ENCODE results near the gene PRIM2.
"Not testable (repeated sequence)": the region's sequence is repeated elsewhere in the genome, so short reads cannot be mapped to it uniquely, and the experiment has no call there.

PRIM2 gene

GRCh38 chr6:57465968-57466367 is 148.5 kb downstream of the PRIM2 start:
- not testable (repeated sequence) for H3K4me3 ChIP-seq (ENCODE audit: low read depth, low read length); H3K36me3 ChIP-seq (ENCODE audit: control insufficient read depth, insufficient read depth, low read length); H3K9ac ChIP-seq (ENCODE audit: low read depth, low read length); H3K27me3 ChIP-seq (ENCODE audit: control insufficient read depth, insufficient read depth, low read length); H3K9me3 ChIP-seq (ENCODE audit: control insufficient read depth, insufficient read depth, low read length); H3K4me1 ChIP-seq (ENCODE audit: control insufficient read depth, insufficient read depth, low read length)

- no peak overlapping the region for H3K4me3 ChIP-seq (ENCODE audit: low read depth, low read length)
- H3K9me3 ChIP-seq (ENCODE audit: control insufficient read depth, insufficient read depth, low read length): no peaks in the 10 kb centered on the region
- peaks cover 15% of the 10 kb centered on the region for H3K4me1 ChIP-seq (ENCODE audit: control insufficient read depth, insufficient read depth, low read length)
- no peaks in the 10 kb centered on the region for H3K36me3 ChIP-seq (ENCODE audit: control insufficient read depth, insufficient read depth, low read length)
- no peak overlapping the region for H3K9ac ChIP-seq (ENCODE audit: low read depth, low read length)
- H3K27me3 ChIP-seq (ENCODE audit: control insufficient read depth, insufficient read depth, low read length): no peaks in the 10 kb centered on the region
Observed at GRCh38 chr6:57469072-57469471, 151.6 kb downstream of the PRIM2 start.

GRCh38 chr6:57470148-57470547 is 152.7 kb downstream of the PRIM2 start:
- not testable (repeated sequence) for H3K4me3 ChIP-seq (ENCODE audit: low read depth, low read length); H3K27me3 ChIP-seq (ENCODE audit: control insufficient read depth, insufficient read depth, low read length); H3K9ac ChIP-seq (ENCODE audit: low read depth, low read length); H3K36me3 ChIP-seq (ENCODE audit: control insufficient read depth, insufficient read depth, low read length); H3K9me3 ChIP-seq (ENCODE audit: control insufficient read depth, insufficient read depth, low read length)
- H3K4me1 ChIP-seq (ENCODE audit: control insufficient read depth, insufficient read depth, low read length): peaks cover 15% of the 10 kb centered on the region

GRCh38 chr6:57471314-57471864 is 154.0 kb downstream of the PRIM2 start:
- not testable (repeated sequence) for H3K27me3 ChIP-seq (ENCODE audit: control insufficient read depth, insufficient read depth, low read length); H3K9me3 ChIP-seq (ENCODE audit: control insufficient read depth, insufficient read depth, low read length); H3K36me3 ChIP-seq (ENCODE audit: control insufficient read depth, insufficient read depth, low read length); H3K4me3 ChIP-seq (ENCODE audit: low read depth, low read length); H3K9ac ChIP-seq (ENCODE audit: low read depth, low read length)
- H3K4me1 ChIP-seq (ENCODE audit: control insufficient read depth, insufficient read depth, low read length): peaks cover 15% of the 10 kb centered on the region

- not testable (repeated sequence) for H3K4me3 ChIP-seq (ENCODE audit: low read depth, low read length); H3K9me3 ChIP-seq (ENCODE audit: control insufficient read depth, insufficient read depth, low read length); H3K36me3 ChIP-seq (ENCODE audit: control insufficient read depth, insufficient read depth, low read length); H3K9ac ChIP-seq (ENCODE audit: low read depth, low read length); H3K27me3 ChIP-seq (ENCODE audit: control insufficient read depth, insufficient read depth, low read length)
- H3K4me1 ChIP-seq (ENCODE audit: control insufficient read depth, insufficient read depth, low read length): peaks cover 15% of the 10 kb centered on the region
Observed at GRCh38 chr6:57472861-57473362, 155.5 kb downstream of the PRIM2 start.

GRCh38 chr6:57474862-57475475 is 157.5 kb downstream of the PRIM2 start:
- not testable (repeated sequence) for H3K4me3 ChIP-seq (ENCODE audit: low read depth, low read length); H3K36me3 ChIP-seq (ENCODE audit: control insufficient read depth, insufficient read depth, low read length); H3K9ac ChIP-seq (ENCODE audit: low read depth, low read length); H3K9me3 ChIP-seq (ENCODE audit: control insufficient read depth, insufficient read depth, low read length); H3K27me3 ChIP-seq (ENCODE audit: control insufficient read depth, insufficient read depth, low read length)
- peaks cover 12% of the 10 kb centered on the region for H3K4me1 ChIP-seq (ENCODE audit: control insufficient read depth, insufficient read depth, low read length)

- not testable (repeated sequence) for H3K36me3 ChIP-seq (ENCODE audit: control insufficient read depth, insufficient read depth, low read length); H3K4me3 ChIP-seq (ENCODE audit: low read depth, low read length); H3K9me3 ChIP-seq (ENCODE audit: control insufficient read depth, insufficient read depth, low read length); H3K4me1 ChIP-seq (ENCODE audit: control insufficient read depth, insufficient read depth, low read length); H3K27me3 ChIP-seq (ENCODE audit: control insufficient read depth, insufficient read depth, low read length); H3K9ac ChIP-seq (ENCODE audit: low read depth, low read length)
Observed at GRCh38 chr6:57475656-57476055, 158.2 kb downstream of the PRIM2 start.

GRCh38 chr6:57480194-57480593 is 162.8 kb downstream of the PRIM2 start:
- not testable (repeated sequence) for H3K36me3 ChIP-seq (ENCODE audit: control insufficient read depth, insufficient read depth, low read length)

GRCh38 chr6:57481121-57481520 is 163.7 kb downstream of the PRIM2 start:
- not testable (repeated sequence) for H3K9me3 ChIP-seq (ENCODE audit: control insufficient read depth, insufficient read depth, low read length); H3K9ac ChIP-seq (ENCODE audit: low read depth, low read length)

More at GRCh38 chr6:57480194-57480593, 162.8 kb downstream of the PRIM2 start:
- not testable (repeated sequence) for H3K4me3 ChIP-seq (ENCODE audit: low read depth, low read length); H3K9ac ChIP-seq (ENCODE audit: low read depth, low read length); H3K27me3 ChIP-seq (ENCODE audit: control insufficient read depth, insufficient read depth, low read length); H3K4me1 ChIP-seq (ENCODE audit: control insufficient read depth, insufficient read depth, low read length); H3K9me3 ChIP-seq (ENCODE audit: control insufficient read depth, insufficient read depth, low read length)

GRCh38 chr6:57482471-57482870 is 165.0 kb downstream of the PRIM2 start:
- H3K4me1 ChIP-seq (ENCODE audit: control insufficient read depth, insufficient read depth, low read length); H3K9ac ChIP-seq (ENCODE audit: low read depth, low read length); H3K9me3 ChIP-seq (ENCODE audit: control insufficient read depth, insufficient read depth, low read length); H3K4me3 ChIP-seq (ENCODE audit: low read depth, low read length); H3K27me3 ChIP-seq (ENCODE audit: control insufficient read depth, insufficient read depth, low read length); H3K36me3 ChIP-seq (ENCODE audit: control insufficient read depth, insufficient read depth, low read length): not testable (repeated sequence)

More at GRCh38 chr6:57481121-57481520, 163.7 kb downstream of the PRIM2 start:
- H3K36me3 ChIP-seq (ENCODE audit: control insufficient read depth, insufficient read depth, low read length); H3K27me3 ChIP-seq (ENCODE audit: control insufficient read depth, insufficient read depth, low read length); H3K4me3 ChIP-seq (ENCODE audit: low read depth, low read length); H3K4me1 ChIP-seq (ENCODE audit: control insufficient read depth, insufficient read depth, low read length): not testable (repeated sequence)

- not testable (repeated sequence) for H3K4me3 ChIP-seq (ENCODE audit: low read depth, low read length); H3K9ac ChIP-seq (ENCODE audit: low read depth, low read length); H3K9me3 ChIP-seq (ENCODE audit: control insufficient read depth, insufficient read depth, low read length); H3K4me1 ChIP-seq (ENCODE audit: control insufficient read depth, insufficient read depth, low read length); H3K27me3 ChIP-seq (ENCODE audit: control insufficient read depth, insufficient read depth, low read length); H3K36me3 ChIP-seq (ENCODE audit: control insufficient read depth, insufficient read depth, low read length)
Observed at GRCh38 chr6:57486494-57487081, 169.2 kb downstream of the PRIM2 start.

- H3K4me3 ChIP-seq (ENCODE audit: low read depth, low read length); H3K36me3 ChIP-seq (ENCODE audit: control insufficient read depth, insufficient read depth, low read length); H3K4me1 ChIP-seq (ENCODE audit: control insufficient read depth, insufficient read depth, low read length); H3K9ac ChIP-seq (ENCODE audit: low read depth, low read length); H3K27me3 ChIP-seq (ENCODE audit: control insufficient read depth, insufficient read depth, low read length); H3K9me3 ChIP-seq (ENCODE audit: control insufficient read depth, insufficient read depth, low read length): not testable (repeated sequence)
Observed at GRCh38 chr6:57488551-57488950, 171.1 kb downstream of the PRIM2 start.

Data from iPS-15b (cell line).